Measurements from ENCODE around the gene CNTNAP2.

DNA sequence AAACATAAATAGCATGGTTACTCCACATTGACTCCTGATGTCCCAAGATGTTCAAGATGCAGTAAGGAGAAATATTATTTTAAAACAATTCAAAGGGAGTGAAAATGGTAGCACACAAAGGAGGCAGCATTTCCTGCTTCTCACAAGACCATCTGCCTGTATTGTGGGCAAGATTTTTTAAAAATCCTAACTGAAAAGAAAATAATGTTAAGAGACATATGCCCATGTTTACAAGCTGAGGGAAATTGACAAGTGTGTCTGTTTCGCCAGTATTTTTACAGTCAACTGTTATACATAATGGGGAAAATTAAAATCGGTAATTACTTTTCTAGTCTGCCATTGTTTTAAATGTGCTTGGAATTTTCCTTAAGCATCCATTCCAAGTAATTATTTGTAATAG lies 1827.7 kb downstream of the CNTNAP2 start:
- TF ChIP-seq POLR2A (conservative IDR thresholded peaks at IDR 0.05) (no peak), ZFP30 (CRISPR knock-in tag; IDR thresholded peaks at IDR 0.05; ENCODE audit: borderline replicate concordance) (no peak), MYNN (IDR thresholded peaks at IDR 0.05) (no peak), MYNN (CRISPR knock-in tag; IDR thresholded peaks at IDR 0.05) (no peak), ETV6 (IDR thresholded peaks at IDR 0.05; ENCODE audit: borderline replicate concordance in 1 of 2, low read depth in 2 of 2, low read length in 1 of 2) (no peak), ETV6 (CRISPR knock-in tag; IDR thresholded peaks at IDR 0.05; ENCODE audit: borderline replicate concordance) (no peak), PHF20 (IDR thresholded peaks at IDR 0.05; ENCODE audit: partially characterized antibody) (no peak)
- TF ChIP-seq, protein P1, sequence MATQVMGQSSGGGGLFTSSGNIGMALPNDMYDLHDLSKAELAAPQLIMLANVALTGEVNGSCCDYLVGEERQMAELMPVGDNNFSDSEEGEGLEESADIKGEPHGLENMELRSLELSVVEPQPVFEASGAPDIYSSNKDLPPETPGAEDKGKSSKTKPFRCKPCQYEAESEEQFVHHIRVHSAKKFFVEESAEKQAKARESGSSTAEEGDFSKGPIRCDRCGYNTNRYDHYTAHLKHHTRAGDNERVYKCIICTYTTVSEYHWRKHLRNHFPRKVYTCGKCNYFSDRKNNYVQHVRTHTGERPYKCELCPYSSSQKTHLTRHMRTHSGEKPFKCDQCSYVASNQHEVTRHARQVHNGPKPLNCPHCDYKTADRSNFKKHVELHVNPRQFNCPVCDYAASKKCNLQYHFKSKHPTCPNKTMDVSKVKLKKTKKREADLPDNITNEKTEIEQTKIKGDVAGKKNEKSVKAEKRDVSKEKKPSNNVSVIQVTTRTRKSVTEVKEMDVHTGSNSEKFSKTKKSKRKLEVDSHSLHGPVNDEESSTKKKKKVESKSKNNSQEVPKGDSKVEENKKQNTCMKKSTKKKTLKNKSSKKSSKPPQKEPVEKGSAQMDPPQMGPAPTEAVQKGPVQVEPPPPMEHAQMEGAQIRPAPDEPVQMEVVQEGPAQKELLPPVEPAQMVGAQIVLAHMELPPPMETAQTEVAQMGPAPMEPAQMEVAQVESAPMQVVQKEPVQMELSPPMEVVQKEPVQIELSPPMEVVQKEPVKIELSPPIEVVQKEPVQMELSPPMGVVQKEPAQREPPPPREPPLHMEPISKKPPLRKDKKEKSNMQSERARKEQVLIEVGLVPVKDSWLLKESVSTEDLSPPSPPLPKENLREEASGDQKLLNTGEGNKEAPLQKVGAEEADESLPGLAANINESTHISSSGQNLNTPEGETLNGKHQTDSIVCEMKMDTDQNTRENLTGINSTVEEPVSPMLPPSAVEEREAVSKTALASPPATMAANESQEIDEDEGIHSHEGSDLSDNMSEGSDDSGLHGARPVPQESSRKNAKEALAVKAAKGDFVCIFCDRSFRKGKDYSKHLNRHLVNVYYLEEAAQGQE (IDR thresholded peaks at IDR 0.05; ENCODE audit: borderline replicate concordance), result no peak
- TF ChIP-seq, protein P1 (CRISPR knock-in tag; IDR thresholded peaks at IDR 0.05; ENCODE audit: low read depth), result no peak
- TF ChIP-seq, protein P2, sequence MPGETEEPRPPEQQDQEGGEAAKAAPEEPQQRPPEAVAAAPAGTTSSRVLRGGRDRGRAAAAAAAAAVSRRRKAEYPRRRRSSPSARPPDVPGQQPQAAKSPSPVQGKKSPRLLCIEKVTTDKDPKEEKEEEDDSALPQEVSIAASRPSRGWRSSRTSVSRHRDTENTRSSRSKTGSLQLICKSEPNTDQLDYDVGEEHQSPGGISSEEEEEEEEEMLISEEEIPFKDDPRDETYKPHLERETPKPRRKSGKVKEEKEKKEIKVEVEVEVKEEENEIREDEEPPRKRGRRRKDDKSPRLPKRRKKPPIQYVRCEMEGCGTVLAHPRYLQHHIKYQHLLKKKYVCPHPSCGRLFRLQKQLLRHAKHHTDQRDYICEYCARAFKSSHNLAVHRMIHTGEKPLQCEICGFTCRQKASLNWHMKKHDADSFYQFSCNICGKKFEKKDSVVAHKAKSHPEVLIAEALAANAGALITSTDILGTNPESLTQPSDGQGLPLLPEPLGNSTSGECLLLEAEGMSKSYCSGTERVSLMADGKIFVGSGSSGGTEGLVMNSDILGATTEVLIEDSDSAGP (CRISPR knock-in tag; IDR thresholded peaks at IDR 0.05), result no peak
